ENCODE measurements around the gene LTBP1.

- TF ChIP-seq CTCF (IDR thresholded peaks at IDR 0.05) (no peak), EP300 (IDR thresholded peaks at IDR 0.05) (no peak), POLR2A (IDR thresholded peaks at IDR 0.05) (no peak), POLR2AphosphoS5 (IDR thresholded peaks at IDR 0.05) (no peak)
Measured at GRCh38 chr2:33432871-33433270, 486.1 kb downstream of the LTBP1 start.

All from suprapubic skin (tissue), 4 donors.